Measurements from ENCODE around the gene STOX1.
"Not testable (repeated sequence)": the region's sequence is repeated elsewhere in the genome, so short reads cannot be mapped to it uniquely, and the experiment has no call there.

STOX1 gene

DNA sequence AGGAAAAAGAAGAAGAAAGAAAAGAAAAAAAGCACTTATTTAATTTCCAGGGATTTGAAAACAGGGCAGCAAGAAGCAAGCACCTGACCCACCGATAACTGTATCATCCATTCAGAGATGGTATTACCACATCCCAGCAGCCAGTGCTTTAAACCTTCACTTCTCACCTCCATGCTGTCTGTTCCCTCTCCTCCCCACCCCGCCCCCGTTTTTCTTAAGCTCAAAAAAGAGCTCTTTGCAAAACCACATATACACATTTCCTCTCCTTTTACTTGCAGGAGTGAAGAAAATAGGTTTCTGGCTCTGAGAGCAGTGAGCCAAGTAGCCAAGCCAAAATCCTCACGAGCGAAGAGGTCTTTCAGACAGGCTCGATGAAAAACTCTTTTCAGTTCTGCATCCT, 2.2 kb downstream of the STOX1 start:
- no peak for DNase-seq

DNA sequence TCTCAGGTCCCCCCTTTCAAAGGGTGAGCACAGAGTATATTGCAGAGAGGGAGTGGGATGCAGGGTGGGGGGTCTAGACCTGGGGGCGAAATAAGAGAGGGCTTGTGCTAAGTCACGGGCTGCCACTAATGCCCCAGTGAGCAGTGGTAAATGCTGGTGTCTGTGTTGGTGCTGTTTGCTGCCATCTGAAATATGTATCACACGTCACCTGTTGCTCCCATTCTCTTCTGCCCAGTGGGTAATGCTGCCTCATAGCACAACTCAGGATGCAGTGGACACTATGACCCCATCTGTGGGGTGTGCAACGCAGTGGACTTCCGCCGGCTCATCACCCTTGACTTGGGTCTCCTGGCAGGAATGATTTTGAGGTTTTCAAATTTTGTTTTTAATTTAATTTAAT, 2.6 kb downstream of the STOX1 start:
- DNase-seq = no peak

- no peak for DNase-seq
Observed at GRCh38 chr10:68831961-68832455, 4.7 kb downstream of the STOX1 start.

DNA sequence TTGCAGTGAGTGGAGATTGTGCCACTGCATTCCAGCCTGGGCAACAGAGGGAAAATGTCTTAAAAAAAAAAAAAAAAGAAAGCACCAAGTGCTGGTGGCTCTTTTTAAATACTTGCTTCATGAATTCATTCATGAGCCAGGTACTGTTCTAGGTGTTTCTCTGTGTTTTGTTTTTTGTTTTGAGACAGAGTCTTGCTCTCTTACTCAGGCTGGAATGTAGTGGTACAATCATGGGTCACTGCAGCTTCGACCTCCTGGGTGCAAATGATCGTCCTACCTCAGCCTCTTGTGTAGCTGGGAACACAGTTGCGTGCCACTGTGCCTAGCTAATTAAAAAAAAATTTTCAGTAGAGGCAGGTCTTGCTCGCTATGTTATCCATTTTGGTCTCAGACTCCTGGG, 5.3 kb downstream of the STOX1 start:
- DNase-seq = no peak

GRCh38 chr10:68837626-68838322, 10.4 kb downstream of the STOX1 start:
- DNase-seq = no peak

DNA sequence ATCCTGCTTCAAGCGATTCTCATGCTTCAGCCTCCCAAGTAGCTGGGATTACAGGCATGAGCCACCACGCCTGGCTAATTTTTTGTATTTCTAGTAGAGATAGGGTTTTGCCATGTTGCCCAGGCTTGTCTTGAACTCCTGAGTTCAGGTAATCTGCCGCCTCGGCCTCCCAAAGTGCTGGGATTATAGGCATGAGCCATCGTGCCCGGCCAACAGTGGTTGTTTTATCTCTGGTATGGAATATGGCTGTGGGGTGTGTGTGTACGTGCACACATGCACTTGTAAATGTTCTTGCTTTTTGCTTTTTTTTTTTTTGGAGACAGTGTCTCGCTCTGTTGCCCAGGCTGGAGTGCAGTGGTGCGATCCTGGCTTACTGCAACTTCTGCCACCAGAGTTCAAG, 13.3 kb downstream of the STOX1 start:
- not testable (repeated sequence) for DNase-seq

DNA sequence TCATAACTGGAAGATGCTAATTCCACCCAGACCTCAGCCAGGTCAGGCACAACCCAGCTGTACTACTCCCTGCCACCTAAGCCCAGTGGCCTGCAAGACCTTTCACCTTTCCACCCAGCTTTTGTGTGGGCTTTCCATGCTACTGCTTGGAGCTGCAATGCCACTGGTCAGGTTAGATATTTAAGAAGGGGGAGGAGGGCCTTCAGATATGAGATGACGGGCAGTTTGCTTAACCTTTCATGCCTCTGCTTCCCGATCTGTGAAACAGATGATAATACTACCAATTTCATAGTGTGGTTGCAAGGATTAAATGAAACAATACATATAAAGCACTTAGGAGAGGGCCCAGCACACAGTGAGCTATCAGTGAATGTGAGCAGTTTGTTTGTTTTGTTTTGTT, 20.9 kb downstream of the STOX1 start:
- no peak for DNase-seq

DNA sequence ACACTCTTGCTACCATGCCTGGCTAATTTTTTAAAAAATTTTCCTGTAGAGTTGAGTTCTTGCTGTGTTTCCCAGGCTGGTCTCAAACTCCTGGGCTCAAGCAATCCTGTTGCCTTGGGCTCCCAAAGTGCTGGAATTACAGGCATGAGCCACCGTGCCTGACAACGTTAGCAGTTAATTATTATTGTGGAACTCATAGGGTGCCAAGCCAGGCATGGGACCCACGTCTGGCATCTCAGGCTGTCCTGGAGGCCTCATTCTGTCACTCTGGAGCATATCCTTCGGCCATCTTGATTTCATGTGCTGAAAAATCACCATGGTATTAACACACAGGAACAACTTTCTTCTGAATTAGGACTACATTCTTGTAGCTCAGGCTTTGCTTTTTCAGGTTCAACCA, 21.5 kb downstream of the STOX1 start:
- no peak for DNase-seq

DNA sequence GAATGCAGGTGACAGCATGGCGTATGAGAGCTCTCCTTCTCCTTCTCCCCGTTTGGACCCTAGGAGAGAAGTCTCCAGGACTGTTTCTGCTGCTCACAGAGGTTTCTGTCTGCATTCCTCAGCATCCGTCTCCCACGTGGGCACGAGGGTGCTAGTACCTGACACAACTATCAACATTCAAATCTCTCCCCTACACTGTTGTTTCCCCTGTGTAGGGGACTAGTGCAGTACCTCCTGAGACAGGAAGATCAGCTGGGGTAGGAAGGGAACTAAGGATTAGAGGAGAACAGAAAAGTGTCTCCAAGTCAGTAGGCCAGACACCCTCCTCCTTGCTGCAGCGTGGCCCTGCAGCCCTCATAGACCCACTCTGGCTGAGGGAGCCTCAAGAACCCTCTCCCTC, 29.0 kb downstream of the STOX1 start:
- no peak for DNase-seq

GRCh38 chr10:68857005-68857404, 29.7 kb downstream of the STOX1 start:
- no peak for DNase-seq

GRCh38 chr10:68861253-68861652, 33.9 kb downstream of the STOX1 start:
- no peak for DNase-seq

DNA sequence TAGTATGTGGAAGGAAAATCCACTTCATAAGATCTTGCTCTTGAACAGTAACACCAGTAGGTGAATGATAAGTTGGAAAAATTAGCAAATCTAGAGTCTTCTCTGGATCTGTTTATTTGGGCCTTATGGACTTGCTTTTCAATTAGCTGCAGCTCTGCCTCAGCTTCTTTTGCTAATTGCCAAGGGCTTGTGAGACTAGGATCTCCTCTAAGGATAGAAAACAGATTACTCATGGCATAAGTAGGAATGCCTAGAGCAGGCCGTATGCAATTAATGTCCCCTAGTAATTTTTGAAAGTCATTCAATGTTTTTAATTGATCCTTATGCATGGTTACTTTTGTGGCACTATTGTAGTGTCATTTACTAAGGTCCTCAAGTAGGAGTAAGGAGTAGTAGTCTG, 37.3 kb downstream of the STOX1 start:
- DNase-seq = no peak

DNA sequence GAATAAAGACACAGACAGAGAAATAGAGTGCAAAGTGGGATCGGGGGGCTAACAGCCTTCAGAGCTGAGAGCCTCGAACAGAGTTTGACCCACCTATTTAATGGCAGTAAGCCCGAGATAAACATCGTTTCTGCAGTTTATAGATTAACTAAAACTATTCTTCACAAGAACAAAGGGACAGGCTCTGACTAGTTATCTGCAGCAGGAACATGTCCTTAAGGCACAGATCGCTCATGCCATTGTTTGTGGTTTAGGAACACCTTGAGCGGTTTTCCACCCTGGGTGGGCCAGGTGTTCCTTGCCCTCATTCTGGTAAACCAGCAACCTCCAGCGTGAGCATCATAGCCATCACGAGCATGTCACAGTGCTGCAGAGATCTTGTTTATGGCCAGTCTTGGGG, 40.8 kb downstream of the STOX1 start:
- not testable (repeated sequence) for DNase-seq

DNA sequence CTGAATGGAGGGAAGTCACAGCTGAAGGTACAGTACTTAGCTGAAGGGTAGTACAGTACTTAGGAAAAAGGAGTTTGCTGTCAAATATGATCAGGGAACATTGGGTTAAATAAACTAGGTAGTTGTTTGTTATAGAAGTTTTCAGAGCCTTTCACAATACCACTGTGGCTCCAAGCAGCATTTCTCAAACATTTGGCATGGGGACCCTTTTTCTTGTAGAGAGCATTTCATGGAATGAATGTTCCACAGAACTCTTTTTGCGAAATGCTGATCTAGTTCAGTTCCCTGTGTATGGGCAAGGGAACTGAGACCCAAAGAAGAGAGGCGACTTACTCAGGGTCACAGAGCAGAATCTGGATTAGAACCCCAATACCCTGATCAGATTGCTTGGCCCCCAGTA, 42.3 kb downstream of the STOX1 start:
- DNase-seq = no peak

DNA sequence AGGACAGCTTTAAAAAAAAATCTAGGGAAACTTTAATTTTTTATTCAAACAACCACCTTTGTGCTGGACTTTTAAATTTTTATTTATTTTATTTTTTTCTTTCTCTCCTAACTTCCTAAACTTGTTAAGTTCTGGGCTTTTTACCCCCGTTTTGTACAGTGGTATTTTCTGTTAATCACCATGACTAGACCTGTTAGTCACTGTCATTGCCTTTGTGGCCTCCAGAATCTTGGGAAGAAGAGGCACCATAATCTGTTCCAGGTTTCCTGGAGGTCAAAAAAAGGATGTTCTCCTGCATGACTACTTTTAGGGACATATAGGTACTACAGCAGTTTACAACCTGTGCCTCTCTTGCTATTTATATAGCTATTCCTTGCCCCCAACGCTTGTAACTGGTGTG, 42.7 kb downstream of the STOX1 start:
- no peak for DNase-seq

GRCh38 chr10:68870545-68871104, 43.3 kb downstream of the STOX1 start:
- no peak for DNase-seq

- no peak for DNase-seq
Observed at GRCh38 chr10:68871105-68871711, 43.9 kb downstream of the STOX1 start.

DNA sequence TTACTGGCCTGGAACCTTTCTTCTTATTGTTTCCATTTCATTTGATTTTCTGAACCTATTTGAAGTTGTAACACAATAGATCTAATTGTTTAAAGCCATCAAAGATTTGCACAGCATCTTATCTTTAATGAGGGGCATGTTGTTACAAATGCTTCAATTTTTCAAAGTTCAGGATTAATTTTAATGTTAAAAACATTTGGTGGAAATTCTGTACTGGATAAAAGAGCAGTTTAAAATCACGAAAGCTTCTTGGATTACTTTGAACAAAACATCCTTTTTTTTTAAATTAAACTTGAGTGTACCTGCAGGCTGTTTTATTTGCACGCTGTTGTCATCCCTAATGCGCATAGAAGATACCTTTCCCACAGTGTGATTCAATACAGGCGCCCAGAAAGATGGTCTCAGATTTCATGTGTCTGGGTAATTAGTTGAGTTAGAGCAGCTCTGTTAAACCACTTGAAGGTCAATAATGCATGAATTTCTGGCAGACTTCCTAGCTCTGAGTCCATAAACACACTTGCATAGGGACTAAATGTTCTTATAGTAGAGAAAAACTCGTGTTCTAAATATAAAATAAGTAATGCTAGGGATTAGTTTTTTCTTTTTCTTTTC, 44.5 kb downstream of the STOX1 start:
- DNase-seq = no peak

DNA sequence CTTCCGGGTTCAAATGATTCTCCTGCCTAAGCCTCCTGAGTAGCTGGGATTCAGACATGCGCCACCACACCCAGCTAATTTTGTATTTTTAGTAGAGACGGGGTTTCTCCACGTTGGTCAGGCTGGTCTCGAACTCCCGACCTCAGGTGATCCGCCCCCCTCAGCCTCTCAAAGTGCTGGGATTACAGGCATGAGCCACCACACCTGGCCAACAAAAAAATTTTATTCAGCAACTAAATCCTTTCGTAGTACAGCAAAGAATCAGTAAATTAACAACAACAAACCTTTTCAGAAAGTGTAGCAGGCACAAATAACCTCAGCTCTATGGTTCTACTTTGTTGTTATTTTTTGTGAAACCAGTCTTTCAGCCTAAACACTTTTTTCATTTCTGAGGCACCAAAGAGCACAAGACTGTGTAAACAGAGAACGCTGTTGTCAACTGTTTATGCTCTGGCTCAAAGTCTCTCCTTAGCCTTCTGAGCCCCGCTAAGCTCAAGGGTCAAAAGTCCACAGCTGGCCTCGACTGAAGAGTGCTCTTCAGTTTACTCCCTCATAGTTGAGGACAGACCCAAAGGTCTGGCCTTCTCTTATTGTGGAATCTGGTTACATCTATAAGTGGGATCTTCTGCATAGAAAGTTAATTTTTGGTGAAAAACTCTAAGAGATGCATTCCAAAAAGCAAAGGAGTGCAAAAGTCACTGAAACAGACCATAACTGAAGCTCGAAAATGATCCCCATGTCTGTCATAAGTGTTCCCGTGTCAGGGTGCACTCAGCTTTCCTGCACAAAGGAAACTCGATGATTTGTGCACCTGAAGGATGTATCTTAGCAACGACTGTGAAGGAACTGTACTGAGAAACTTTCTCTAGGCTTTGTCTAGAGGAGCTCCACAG, 49.2 kb downstream of the STOX1 start:
- DNase-seq = no peak

DNA sequence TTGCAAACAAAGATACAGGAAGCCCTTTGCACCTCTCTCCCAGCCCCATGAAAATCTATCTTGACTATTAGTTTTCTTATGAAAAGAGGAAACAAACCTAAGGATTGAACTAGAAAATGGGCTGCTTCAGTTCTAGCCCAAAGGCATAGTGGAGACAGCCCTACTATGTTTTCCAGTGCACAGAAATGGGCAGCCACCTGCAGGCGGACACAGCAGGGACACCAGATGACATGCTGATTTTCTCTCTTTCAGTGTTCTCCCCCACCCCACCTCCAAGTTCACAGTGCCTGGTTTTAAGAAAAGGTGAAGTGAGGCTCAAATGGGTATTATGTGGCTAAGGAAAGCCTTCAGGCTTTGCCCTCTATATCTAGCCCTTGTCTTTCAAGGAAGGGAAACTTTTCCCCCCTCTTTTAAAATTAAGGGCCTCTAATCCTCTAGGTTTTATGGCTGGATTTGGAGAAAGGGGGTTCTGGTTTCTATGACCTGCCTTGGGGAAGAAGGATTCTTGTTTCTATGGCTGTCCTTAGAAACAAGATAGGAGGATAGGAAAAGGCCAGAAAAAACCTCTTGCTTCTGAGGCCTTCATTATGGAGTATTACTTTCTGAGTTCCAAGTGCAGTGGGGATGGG, 50.3 kb downstream of the STOX1 start:
- DNase-seq = no peak

DNA sequence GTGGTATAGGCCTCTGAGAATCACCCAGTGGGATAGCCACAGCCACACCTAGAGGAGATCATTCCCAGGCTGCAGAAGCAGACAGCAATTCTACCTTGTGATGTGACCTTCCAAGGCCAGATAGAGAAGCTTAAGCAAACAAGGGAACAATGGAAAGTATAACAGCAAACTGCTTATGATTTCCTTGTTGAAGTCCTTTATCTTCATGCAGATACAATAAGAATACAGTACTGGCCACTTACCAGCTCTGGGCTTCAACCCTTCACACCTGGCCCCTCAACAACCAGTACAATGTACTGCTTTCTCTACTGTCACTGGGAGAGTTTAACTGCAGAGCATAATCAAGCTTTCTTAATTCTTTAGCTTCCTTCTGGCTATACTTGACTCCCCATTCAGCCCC, 51.2 kb downstream of the STOX1 start:
- no peak for DNase-seq

GRCh38 chr10:68879628-68880027, 52.3 kb downstream of the STOX1 start:
- DNase-seq = no peak

GRCh38 chr10:68880181-68880580, 52.9 kb downstream of the STOX1 start:
- DNase-seq = no peak
